Left renal cortex interstitium (tissue), 4 donors: ENCODE data around the gene MAZ. TPM values are rescaled to one million over a fixed set of nuclear protein-coding genes. Genes with fewer than 3 reads are reported as not detected.
A peak's percentile ranks its signal among the peaks of the same experiment; 100 is the strongest.

Source experiments
- DNase-seq, 4 donors: peaks; one replicate each; pipeline ENCODE4 v3.0.0-alpha.2; 2013; ENCODE audit warnings: low read depth in 4 of 4, low spot score in 2 of 4, missing footprints in 1 of 4
- polyA plus RNA-seq, 4 donors: library from polyadenylated mRNA; unstranded; fragments of 120-200 nt; gene quantifications; one replicate each; pipeline ENCODE4 v1.2.1, GENCODE V29; 2013; ENCODE audit not compliant: insufficient read length in 4 of 4

The MAZ gene
- polyA plus RNA-seq, 4 donors: 275 to 382 (median 342) TPM

DNA sequence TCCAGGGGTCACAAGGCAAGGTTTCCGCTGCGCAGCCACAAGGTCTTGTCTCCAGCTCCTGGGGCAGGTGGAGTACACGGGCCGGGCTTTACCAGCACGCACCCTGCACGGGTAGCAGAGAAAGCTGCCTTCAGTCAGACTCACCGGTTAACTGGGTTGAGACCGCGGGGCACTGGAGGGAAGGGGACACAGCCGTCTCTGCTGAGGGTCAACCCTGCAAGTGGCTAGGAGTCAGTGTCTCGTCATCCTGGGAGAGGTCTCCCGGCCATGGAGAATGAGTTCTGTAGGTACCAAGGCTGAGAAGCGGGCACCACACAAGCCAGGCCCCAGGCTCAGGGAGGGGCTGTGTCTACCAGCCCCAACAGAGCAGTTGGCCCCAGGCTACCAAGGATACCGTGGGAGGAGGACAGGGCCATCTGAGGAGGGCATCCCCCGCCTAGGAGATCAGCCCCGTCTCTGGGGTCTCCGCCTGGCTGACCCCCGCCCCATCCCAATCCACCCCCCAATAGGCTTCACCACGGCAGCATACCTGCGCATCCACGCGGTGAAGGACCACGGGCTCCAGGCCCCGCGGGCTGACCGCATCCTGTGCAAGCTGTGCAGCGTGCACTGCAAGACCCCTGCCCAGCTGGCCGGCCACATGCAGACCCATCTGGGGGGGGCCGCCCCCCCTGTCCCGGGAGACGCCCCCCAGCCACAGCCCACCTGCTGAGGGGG lies 2.9 kb downstream of the MAZ start:
- no peak for DNase-seq

DNA sequence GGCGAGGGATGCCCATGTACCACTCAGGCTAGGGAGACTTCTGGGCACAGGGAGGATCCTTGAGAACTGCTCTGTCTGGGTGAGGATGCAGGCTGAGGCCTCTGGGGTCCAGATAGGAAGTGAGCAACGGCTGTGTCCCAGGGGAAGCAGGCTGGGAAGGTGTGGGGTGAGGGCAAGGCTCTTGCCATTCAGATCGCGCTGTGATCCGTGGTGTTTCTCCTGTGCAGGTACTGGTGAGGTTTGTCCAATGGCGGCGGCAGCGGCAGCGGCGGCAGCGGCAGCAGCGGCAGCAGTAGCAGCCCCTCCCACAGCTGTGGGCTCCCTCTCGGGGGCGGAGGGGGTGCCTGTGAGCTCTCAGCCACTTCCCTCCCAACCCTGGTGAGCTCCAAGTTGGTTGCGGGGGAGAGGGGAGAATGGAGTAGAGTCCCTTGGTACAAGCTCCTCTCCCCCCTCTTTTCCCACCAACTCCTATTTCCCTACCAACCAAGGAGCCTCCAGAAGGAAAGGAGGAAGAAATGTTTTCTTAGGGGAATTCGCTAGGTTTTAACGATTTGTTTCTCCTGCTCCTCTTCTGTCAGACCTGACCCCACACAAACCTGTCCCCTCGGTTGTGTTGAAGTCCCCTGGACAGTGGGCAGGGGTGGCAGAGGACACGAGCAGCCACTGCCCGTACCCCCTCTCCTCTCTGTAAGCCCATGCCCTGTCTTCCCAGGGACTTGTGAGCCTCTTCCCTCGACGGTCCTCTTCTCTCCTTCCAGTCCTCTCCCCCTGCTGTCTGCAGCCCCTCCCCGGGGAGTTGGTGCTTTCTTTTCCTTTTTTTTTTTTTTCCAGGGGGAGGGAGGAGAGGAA lies 3.7 kb downstream of the MAZ start:
- no peak for DNase-seq

DNA sequence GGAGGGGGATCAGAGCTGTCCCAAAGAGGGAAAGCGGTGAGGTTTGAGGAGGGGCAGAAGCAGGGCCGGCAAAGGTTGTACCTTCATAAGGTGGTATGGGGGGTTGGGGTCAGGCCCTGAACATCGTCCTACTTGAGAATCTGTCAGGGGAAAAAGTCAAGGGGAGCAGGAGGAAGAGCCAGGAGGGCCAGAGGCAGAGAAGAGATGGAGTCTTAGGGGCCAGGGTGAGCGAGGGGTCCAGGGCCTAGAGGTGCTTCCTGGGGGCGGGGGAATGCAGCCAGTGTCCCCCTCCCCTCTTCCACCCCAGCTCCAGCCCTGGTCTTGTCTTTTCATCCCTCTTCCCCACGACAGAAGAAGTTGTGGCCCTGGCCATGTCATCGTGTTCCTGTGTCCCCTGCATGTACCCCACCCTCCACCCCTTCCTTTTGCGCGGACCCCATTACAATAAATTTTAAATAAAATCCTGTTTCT lies 4.4 kb downstream of the MAZ start:
- DNase-seq: no peak

DNA sequence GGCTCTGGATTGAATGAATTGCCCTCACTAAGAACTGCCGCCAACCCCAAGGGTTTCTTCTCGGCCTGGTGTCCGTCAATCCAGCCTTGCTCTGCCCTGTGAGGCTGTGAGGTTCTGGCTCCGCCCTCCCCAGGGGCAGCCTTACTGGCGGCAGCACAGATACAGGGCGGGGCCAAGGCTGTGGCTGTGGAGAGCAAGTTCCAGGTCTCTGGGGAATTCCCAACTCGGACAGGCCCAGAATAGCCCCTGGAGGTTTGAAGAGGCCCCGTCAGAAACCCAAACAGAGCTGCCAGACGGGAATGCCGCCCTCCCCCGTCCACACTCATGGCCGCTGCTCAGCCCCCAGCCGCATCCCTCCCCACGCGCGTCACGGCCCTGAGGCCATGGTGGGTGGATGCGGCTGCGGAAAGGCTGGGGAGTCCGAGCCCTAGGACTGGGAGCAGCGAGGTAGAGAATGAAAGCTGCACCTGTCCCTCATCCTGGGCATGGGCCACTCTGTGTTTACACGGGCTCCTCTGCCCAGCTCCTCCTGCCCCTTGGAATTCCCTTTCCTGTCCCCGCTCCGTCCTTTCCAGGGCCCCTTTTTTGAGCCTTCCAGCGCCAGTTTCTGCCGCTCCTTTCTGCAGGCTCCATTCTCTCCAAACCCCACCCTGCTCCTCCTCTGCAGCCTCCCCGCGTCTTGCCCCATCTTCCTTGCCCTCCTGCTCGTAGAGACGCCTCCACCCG lies 5.0 kb downstream of the MAZ start:
- DNase-seq: peak in 3 of 4 donors; percentile 78 to 94 (median 87)

DNA sequence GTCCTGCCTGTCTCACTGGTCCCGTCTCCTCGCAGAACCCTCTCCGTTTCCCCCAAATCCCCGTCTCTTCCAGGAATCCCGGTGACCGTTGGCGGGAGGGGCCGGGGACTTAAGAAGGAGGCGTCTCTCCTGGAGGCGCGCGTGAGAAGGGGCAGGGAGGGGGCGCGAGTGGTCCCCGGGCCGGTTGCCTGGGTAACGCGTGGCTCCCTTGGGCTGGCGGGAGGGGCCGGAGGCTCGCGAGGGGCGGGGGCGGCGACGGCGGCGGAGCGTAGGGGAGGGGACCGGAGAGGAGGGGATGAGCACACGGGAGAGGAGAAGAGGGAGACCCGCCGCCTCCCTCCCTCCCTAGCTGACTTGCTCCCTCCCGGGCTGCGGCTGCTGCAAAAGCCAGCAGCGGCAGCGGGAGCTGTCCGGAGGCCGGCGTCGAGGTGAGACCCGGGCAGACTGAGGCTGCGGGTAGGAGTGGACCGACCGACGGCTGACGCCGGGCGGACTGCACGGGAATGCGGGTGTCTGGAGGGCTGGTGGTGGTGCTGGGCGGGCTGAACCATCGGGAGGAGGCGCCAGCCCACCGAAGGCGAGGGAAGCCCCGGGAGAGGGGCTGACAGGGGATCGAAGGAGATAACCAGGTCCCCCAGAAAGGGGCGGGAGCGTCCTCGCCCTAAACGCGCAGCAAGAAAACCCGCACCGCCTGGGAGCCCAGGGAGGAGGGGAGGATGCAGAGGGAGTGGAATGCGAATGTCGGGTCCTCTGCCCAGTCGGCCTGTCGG lies 5.8 kb downstream of the MAZ start, which contains the start of gene PRRT2:
TSS of gene PRRT2 (plus strand) at position 298 of the 770 bp plus-strand sequence. CDS start 862 bp downstream, outside the sequence.
- no peak for DNase-seq

DNA sequence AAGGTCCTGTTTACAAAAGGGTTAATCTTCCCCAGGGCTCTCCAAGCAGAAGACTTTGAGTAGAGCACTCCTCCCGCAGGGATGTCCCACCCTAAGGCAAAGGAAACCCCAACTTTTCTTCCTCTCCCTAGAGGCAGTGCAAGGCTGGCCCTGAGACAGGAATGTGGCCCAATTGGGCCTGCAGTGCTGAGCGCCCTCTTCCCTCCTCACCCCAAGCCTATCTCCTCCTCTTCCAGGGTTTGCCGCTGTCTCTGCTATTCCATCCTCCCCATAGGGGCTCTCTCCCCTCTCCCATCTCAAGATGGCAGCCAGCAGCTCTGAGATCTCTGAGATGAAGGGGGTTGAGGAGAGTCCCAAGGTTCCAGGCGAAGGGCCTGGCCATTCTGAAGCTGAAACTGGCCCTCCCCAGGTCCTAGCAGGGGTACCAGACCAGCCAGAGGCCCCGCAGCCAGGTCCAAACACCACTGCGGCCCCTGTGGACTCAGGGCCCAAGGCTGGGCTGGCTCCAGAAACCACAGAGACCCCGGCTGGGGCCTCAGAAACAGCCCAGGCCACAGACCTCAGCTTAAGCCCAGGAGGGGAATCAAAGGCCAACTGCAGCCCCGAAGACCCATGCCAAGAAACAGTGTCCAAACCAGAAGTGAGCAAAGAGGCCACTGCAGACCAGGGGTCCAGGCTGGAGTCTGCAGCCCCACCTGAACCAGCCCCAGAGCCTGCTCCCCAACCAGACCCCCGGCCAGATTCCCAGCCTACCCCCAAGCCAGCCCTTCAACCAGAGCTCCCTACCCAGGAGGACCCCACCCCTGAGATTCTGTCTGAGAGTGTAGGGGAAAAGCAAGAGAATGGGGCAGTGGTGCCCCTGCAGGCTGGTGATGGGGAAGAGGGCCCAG lies 6.7 kb downstream of the MAZ start:
- no peak for DNase-seq

DNA sequence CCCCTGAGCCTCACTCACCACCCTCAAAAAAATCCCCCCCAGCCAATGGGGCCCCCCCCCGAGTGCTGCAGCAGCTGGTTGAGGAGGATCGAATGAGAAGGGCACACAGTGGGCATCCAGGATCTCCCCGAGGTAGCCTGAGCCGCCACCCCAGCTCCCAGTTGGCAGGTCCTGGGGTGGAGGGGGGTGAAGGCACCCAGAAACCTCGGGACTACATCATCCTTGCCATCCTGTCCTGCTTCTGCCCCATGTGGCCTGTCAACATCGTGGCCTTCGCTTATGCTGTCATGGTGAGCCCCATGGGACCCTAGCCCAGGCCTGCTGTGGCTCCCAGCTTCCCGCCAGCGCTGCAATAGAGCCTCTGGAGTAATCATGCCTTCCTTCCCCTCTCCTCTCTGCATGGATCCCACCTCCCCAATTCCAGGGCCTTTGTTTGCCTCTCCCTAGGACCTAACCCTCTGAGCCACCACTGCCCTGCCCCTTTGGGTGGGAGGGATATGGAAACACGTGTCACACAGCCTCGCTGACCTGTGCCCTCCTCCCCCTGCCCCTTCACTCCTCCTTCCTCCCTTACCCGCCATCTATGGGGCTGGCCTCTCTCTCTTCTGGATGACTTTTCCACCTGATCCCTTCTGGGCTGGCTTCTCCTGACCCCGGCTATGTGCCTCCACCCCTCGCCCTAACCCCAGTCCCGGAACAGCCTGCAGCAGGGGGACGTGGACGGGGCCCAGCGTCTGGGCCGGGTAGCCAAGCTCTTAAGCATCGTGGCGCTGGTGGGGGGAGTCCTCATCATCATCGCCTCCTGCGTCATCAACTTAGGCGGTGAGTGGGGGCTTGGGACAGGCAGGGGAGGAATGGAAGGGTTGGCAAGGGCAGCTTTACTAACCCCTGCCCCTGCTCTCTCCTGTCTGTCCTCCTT lies 7.6 kb downstream of the MAZ start:
- no peak for DNase-seq

DNA sequence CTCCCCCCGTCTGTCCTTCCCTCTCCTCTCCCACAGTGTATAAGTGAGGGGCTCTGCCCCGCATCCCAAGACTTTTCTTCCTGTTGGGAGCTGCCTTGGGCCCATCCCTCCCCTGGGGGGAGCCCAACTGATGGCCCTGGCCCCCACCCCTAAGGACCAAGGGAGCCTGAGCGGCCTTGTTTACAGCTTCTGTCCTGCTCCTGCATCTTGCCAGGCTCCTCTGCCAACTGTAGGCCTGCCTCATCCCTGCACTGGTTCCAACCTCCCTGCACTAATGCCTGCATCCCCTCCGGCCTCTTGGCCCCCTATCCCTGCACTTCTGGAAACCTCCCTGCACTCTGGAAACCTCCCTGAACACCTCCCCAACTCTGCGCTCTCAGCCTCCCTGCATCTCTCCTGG lies 8.3 kb downstream of the MAZ start:
- DNase-seq: no peak

DNA sequence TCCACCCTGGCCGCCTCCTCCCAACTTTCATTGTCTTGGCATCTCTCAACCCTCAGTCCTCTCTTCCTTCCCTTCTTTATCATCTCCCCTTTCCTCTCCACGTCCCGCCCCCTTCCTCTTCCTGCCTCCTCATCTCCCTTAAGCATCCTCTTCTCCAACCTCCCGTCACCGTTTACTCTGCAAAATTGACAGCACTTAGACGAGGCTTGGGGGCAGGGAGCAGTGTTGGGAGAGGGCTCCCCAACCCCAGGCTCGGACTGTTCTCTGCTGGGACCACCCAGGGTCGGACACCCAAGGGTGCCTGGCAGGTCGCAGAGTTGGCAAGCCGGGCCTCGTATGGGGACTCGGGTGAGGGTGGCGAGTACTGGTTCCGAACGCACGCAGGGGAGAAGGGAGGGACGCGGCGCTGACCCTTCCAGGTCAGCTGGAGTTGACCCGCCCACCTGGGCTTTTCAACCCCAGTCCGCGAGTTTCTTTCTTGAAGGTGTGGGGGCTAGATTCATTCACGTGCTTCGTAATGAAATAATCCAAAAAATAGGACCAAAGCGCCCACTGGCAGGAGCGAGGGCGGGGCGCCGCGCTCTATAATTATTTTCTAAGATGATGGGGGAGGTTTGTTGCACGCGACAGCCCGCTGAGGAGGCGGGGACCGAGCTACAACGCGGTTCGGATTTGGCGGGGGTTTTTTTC lies 8.8 kb downstream of the MAZ start:
- DNase-seq: no peak

DNA sequence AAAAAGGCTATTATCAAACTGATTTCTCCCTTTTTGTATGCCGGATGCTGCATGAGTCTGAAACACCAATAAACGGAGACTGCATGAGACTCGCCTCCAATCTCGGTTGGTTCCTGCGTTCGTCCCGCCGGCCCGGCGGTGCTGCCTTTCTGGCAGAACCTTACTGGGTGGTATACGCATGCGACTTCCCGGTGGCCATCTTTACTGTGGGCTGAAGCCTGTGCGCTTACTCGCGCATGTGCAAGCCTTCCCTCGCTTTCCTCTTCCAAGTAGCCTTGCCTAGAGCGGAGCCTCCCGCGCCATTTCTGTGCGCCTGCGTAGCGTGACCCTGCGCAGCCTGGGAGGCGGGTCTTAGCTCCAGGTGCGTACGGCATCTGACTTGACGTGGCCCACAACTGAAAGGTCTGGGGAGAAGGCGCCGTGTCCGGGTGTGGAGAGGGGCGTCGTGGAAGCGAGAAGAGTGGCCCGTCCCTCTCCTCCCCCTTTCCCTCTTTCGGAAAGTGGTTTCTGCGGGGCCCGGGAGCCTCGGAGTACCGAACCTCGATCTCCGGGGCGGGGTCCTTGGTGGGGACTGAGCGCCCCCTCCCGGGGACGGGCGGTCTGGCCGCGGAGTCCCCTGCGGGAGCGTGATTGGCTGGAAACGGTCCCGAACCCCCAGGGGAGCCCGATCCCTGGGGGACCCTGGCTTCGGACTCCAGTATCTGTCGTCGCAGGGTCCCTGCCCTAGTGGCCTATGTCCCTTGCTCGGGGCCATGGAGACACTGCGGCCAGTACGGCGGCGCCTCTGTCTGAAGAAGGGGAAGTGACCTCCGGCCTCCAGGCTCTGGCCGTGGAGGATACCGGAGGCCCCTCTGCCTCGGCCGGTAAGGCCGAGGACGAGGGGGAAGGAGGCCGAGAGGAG lies 9.7 kb downstream of the MAZ start, which contains the start of gene PAGR1:
TSS of gene PAGR1 (plus strand) at position 360 of the 901 bp plus-strand sequence. CDS start at position 734, 374 bp downstream.
- peak; percentile 97 to 99 (median 98) for DNase-seq

DNA sequence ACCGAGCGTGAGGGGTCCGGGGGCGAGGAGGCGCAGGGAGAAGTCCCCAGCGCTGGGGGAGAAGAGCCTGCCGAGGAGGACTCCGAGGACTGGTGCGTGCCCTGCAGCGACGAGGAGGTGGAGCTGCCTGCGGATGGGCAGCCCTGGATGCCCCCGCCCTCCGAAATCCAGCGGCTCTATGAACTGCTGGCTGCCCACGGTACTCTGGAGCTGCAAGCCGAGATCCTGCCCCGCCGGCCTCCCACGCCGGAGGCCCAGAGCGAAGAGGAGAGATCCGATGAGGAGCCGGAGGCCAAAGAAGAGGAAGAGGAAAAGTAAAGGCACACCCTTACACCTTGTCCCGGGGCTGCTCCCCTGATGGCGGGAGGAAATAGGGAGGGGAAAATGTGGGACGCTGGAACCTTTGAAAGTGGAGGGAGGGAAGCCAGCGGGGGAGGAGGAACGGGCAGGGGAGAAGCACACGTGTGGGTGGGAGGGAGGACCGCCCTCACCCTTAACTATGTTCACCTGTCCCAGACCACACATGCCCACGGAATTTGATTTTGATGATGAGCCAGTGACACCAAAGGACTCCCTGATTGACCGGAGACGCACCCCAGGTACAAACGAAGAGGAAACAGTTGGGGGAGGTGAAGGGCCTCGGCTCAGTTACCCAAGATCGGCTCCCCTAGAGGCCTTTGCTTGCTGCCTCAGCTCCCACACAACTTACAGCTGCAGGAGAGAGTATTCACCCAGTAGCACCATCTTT lies 10.5 kb downstream of the MAZ start:
- peak in 1 of 4 donors; percentile 38 for DNase-seq

DNA sequence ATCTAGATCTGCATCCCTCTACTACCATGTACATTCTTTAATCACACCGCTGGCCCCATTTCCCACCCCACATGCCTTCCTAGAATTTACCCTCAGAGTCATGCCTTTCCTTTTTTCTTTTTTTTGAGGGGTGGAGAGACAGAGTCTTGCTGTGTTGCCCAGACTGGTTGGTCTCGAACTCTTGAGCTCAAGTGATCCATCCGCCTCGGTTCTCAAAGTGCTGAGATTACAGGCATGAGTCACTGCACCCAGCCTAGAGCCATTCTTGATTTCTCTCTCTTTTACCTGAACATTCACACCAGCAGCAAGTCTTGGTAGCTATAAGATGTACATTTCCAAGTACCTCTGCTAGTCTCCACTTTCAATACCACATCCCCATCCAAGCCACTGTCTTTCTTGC lies 11.8 kb downstream of the MAZ start:
- no peak for DNase-seq

DNA sequence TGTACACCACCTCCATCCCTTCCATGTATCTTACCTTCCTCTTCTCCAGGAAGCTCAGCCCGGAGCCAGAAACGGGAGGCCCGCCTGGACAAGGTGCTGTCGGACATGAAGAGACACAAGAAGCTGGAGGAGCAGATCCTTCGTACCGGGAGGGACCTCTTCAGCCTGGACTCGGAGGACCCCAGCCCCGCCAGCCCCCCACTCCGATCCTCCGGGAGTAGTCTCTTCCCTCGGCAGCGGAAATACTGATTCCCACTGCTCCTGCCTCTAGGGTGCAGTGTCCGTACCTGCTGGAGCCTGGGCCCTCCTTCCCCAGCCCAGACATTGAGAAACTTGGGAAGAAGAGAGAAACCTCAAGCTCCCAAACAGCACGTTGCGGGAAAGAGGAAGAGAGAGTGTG lies 13.2 kb downstream of the MAZ start:
- no peak for DNase-seq

DNA sequence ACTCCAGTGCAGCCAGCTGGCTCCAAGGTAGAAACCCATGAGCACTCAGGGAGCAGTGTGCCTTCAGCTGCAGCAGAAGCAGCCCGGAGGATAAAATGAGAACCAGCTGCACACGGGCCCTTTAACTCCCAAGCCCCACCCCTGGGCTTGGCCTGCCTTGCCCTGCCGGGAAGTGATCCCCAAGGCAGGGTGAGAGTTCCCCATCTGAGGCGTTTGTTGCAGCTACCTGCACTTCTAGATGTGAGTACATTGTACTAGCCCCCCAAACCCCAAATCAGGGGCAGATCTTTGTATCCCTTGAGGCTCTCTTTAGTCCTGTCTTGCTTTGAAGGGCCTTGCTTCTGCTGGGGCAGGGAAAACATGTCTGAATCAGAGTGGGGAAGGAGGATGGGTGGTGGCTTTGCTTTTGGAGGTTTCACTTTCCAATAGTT lies 14.0 kb downstream of the MAZ start, which contains the start of gene MVP:
TSS of gene MVP (plus strand) at position 192 of the 431 bp plus-strand sequence. CDS start 10,088 bp downstream, outside the sequence.
- no peak for DNase-seq
